ENCODE results near the gene RDH13.
A peak's percentile ranks its signal among the peaks of the same experiment; 100 is the strongest.

Gene RDH13

GRCh38 chr19:55103190-55103589 is 40.2 kb upstream of the RDH13 start:
- TF ChIP-seq FOXM1 (IDR thresholded peaks at IDR 0.05; ENCODE audit: borderline replicate concordance, low read depth) (no peak), TCF12 (IDR thresholded peaks at IDR 0.05; ENCODE audit: low read depth) (no peak), TEAD4 (IDR thresholded peaks at IDR 0.05) (no peak), RAD21 (IDR thresholded peaks at IDR 0.05; ENCODE audit: low read depth) (no peak), TAF1 (IDR thresholded peaks at IDR 0.05; ENCODE audit: low read depth) (no peak), YY1 (IDR thresholded peaks at IDR 0.05; ENCODE audit: low read depth) (no peak), EP300 (IDR thresholded peaks at IDR 0.05; ENCODE audit: borderline replicate concordance) (no peak), MAX (IDR thresholded peaks at IDR 0.05) (no peak), CREB1 (IDR thresholded peaks at IDR 0.05; ENCODE audit: low read depth) (no peak), USF1 (IDR thresholded peaks at IDR 0.05) (no peak), NFIC (IDR thresholded peaks at IDR 0.05) (no peak), REST (IDR thresholded peaks at IDR 0.05; ENCODE audit: low read depth) (no peak), ZBTB7A (IDR thresholded peaks at IDR 0.05; ENCODE audit: low read depth) (no peak), CEBPB (IDR thresholded peaks at IDR 0.05) (no peak), EGR1 (IDR thresholded peaks at IDR 0.05) (no peak)

GRCh38 chr19:55101261-55101660 is 38.3 kb upstream of the RDH13 start:
- no peak for TF ChIP-seq FOXM1 (IDR thresholded peaks at IDR 0.05; ENCODE audit: borderline replicate concordance, low read depth)
- no peak for TF ChIP-seq REST (IDR thresholded peaks at IDR 0.05; ENCODE audit: low read depth)

- TF ChIP-seq FOXM1 (IDR thresholded peaks at IDR 0.05; ENCODE audit: borderline replicate concordance, low read depth) = no peak
- peak; percentile 23; the same call in 1 of the 2 replicates for TF ChIP-seq RAD21 (IDR thresholded peaks at IDR 0.05; ENCODE audit: low read depth)
Measured at GRCh38 chr19:55099557-55100506, 36.9 kb upstream of the RDH13 start.

GRCh38 chr19:55098716-55099556 is 36.0 kb upstream of the RDH13 start:
- TF ChIP-seq REST (IDR thresholded peaks at IDR 0.05; ENCODE audit: low read depth) (no peak), RAD21 (IDR thresholded peaks at IDR 0.05; ENCODE audit: low read depth) (peak; percentile 29; the same call in 1 of the 2 replicates), EGR1 (IDR thresholded peaks at IDR 0.05) (no peak)
